ENCODE measurements around the gene EXT2. TPM values are rescaled to one million over a fixed set of nuclear protein-coding genes. Genes with fewer than 3 reads are reported as not detected.

EXT2 gene
- total and polyA plus RNA-seq, 2 experiments from 2014 or later, result 44.1 to 53.1 TPM

DNA sequence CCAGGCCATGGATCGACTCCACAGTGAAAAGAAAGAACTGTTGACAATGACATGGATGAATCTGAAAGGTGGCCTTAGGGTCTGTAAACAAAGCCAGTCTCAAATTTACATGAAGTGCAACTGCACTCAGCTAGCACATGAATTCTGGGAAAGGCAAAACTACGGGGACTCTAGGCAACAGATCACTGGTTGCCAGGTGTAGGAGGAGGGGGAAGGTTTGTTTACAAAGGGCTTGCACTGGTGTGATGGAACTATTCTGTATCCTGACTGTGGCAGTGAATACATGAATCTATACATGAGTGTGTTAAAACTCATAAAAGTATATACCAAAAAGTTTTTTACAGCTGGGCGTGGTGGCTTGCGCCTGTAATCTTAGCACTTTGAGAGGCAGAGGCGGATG, 187.1 kb downstream of the EXT2 start:
- no peak for TF ChIP-seq CTCF (IDR thresholded peaks at IDR 0.05; ENCODE audit: low read depth, low read length)
- Histone ChIP-seq H3K9me3 (ENCODE audit: low read depth) (no peaks in the 10 kb centered on the region), H3K27ac (no peak overlapping the region), H3K4me1 (ENCODE audit: low read depth) (no peaks in the 10 kb centered on the region), H3K36me3 (no peaks in the 10 kb centered on the region), H3K4me3 (no peak overlapping the region), H3K27me3 (no peaks in the 10 kb centered on the region)
- DNase-seq (ENCODE audit: low read depth in 1 of 2, low spot score in 1 of 2), result no peak

- no peak for TF ChIP-seq CTCF (IDR thresholded peaks at IDR 0.05; ENCODE audit: low read depth, low read length)
- Histone ChIP-seq H3K27me3 (peaks cover 3% of the 10 kb centered on the region), H3K9me3 (ENCODE audit: low read depth) (no peaks in the 10 kb centered on the region), H3K36me3 (no peaks in the 10 kb centered on the region), H3K4me3 (no peak overlapping the region), H3K4me1 (ENCODE audit: low read depth) (no peaks in the 10 kb centered on the region), H3K27ac (no peak overlapping the region)
- DNase-seq (ENCODE audit: low read depth in 1 of 2, low spot score in 1 of 2), result no peak
Observed at GRCh38 chr11:44285756-44286155, 190.3 kb downstream of the EXT2 start.

DNA sequence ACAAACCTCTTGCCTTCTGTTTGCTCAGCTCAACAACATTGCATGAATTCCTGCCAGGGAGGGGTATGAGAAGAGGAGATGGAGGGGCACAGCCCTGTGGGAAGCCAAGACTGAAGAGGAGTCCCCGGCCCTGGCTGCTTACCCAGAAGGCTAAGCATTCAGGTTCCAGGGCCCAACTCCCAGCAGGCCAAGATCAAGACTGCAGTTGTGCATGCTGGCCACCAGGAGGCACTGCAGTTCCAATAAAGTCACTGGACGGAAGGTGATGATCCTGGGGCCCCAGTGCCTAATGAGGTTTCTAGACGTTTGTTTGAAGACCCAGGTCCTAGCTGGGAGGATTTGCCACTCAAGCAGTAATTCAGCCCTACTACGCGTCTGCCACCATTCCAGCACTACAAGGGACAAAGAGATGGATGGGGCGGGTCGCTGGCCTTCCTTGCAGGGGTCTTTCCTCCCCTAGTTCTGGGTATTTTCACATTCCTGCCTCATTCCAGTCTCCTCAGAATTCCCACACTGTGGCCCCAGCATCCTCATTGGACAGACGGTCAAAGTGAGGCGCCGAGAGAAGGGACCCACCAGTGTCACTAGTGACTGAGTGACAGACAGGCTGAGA, 190.9 kb downstream of the EXT2 start:
- H3K27me3 ChIP-seq, result peaks cover 5% of the 10 kb centered on the region
- H3K4me3 ChIP-seq, result no peak overlapping the region
- no peak overlapping the region for H3K27ac ChIP-seq
- no peaks in the 10 kb centered on the region for H3K36me3 ChIP-seq
- H3K4me1 ChIP-seq (ENCODE audit: low read depth), result no peaks in the 10 kb centered on the region
- peak; percentile 73 to 77 for DNase-seq (ENCODE audit: low read depth in 1 of 2, low spot score in 1 of 2)
- peak; percentile 97 for TF ChIP-seq CTCF (IDR thresholded peaks at IDR 0.05; ENCODE audit: low read depth, low read length)
- no peaks in the 10 kb centered on the region for H3K9me3 ChIP-seq (ENCODE audit: low read depth)

DNA sequence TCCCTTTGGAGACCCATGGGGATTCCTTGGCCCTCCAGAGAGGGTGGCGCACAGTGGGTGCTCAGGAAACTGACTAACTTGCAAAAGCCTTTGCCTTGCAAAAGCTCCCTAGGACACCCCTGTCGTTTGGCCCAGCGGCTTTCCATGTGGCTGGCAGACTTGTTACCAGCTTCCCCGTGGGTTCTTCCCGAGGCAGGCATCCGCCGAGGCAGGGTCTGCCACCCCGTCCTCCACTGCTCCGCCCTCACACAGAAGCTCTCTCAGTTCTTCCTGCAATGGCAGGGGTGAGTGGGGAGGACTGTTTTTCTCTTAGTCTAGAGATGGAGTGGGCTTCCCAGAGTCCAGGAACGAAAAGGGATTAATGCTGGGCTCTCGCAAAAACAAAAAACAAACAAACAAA, 191.4 kb downstream of the EXT2 start:
- no peak overlapping the region for H3K27ac ChIP-seq
- H3K4me1 ChIP-seq (ENCODE audit: low read depth), result no peaks in the 10 kb centered on the region
- peaks cover 5% of the 10 kb centered on the region for H3K27me3 ChIP-seq
- no peaks in the 10 kb centered on the region for H3K9me3 ChIP-seq (ENCODE audit: low read depth)
- no peak for DNase-seq (ENCODE audit: low read depth in 1 of 2, low spot score in 1 of 2)
- H3K4me3 ChIP-seq, result no peak overlapping the region
- no peak for TF ChIP-seq CTCF (IDR thresholded peaks at IDR 0.05; ENCODE audit: low read depth, low read length)
- H3K36me3 ChIP-seq, result no peaks in the 10 kb centered on the region

- no peaks in the 10 kb centered on the region for H3K4me1 ChIP-seq (ENCODE audit: low read depth)
- peaks cover 8% of the 10 kb centered on the region for H3K27me3 ChIP-seq
- H3K27ac ChIP-seq, result no peak overlapping the region
- no peak overlapping the region for H3K4me3 ChIP-seq
- TF ChIP-seq CTCF (IDR thresholded peaks at IDR 0.05; ENCODE audit: low read depth, low read length), result no peak
- no peaks in the 10 kb centered on the region for H3K9me3 ChIP-seq (ENCODE audit: low read depth)
- no peak for DNase-seq (ENCODE audit: low read depth in 1 of 2, low spot score in 1 of 2)
- no peaks in the 10 kb centered on the region for H3K36me3 ChIP-seq
Observed at GRCh38 chr11:44288133-44288526, 192.7 kb downstream of the EXT2 start.

All from cardiac muscle cell (in vitro differentiated cells and primary cell).